PC-3 (cell line): Measurements from ENCODE around the gene KRTAP19-8. TPM values are rescaled to one million over a fixed set of nuclear protein-coding genes. Genes with fewer than 3 reads are reported as not detected.

Experiments
- ATAC-seq: fragments of 200-7000 bp; cut with Tn5 transposase; 2 replicates; pipeline ENCODE4 v1.9.1; 2020; ENCODE audit warnings: mild to moderate bottlenecking, moderate library complexity
- BruUV-seq: library from RNA; stranded (reverse); fragments of 400-500 nt; replicated peaks from 2 replicates; lab custom pipeline; 2021; lab: Mats Ljungman, UMichigan
- CTCF ChIA-PET: fragments of 300-600 bp; sonication (Branson Sonifier 250); formaldehyde crosslinking; loops from one replicate; lab custom pipeline; 2022; ENCODE audit warnings: antibody characterized with exemption; lab: Charles Lee
- POLR2A ChIA-PET: fragments of 300-600 bp; sonication (Branson Sonifier 250); formaldehyde crosslinking; loops from one replicate; lab custom pipeline; 2022; ENCODE audit warnings: antibody characterized with exemption; ENCODE audit not compliant: unreplicated experiment; lab: Charles Lee
- DNase-seq: peaks from one replicate; pipeline ENCODE4 v3.0.0-alpha.2; 2015
- H2AFZ ChIP-seq: fragments of 300-600 bp; sonication (generic); 2 replicates; pipeline ENCODE4 v1.6.0; 2016; ENCODE audit warnings: antibody characterized with exemption, low read length
- H3F3A ChIP-seq: fragments of 300-600 bp; sonication (generic); one replicate; pipeline ENCODE4 v1.6.0; 2017; ENCODE audit warnings: antibody characterized with exemption, low read length, control low read depth, mild to moderate bottlenecking; ENCODE audit not compliant: unreplicated experiment
- H3K27ac ChIP-seq: fragments of 300-600 bp; sonication (generic); 2 replicates; pipeline ENCODE4 v1.5.1; 2016; ENCODE audit warnings: mild to moderate bottlenecking, low read length
- H3K27me3 ChIP-seq: fragments of 300-600 bp; sonication (generic); 2 replicates; pipeline ENCODE4 v1.6.1; 2016; ENCODE audit warnings: low read length, mixed read lengths
- H3K36me3 ChIP-seq: fragments of 300-600 bp; sonication (generic); 2 replicates; pipeline ENCODE4 v1.6.1; 2016; ENCODE audit warnings: low read depth, mixed run types, low read length, mixed read lengths
- H3K4me1 ChIP-seq: fragments of 300-600 bp; sonication (generic); 2 replicates; pipeline ENCODE4 v1.5.1; 2016; ENCODE audit warnings: low read length; ENCODE audit not compliant: insufficient read depth
- H3K4me2 ChIP-seq: fragments of 300-600 bp; sonication (generic); 2 replicates; pipeline ENCODE4 v1.6.0; 2016; ENCODE audit warnings: low read length
- H3K4me3 ChIP-seq: fragments of 300-600 bp; sonication (generic); 2 replicates; pipeline ENCODE4 v1.5.1; 2016; ENCODE audit warnings: mild to moderate bottlenecking, low read length, mixed read lengths
- H3K79me2 ChIP-seq: fragments of 300-600 bp; sonication (generic); 2 replicates; pipeline ENCODE4 v1.6.1; 2017; ENCODE audit warnings: low read length, mixed read lengths
- H3K9ac ChIP-seq: fragments of 300-600 bp; sonication (generic); 2 replicates; pipeline ENCODE4 v1.6.0; 2016; ENCODE audit warnings: mild to moderate bottlenecking, low read length
- H3K9me2 ChIP-seq: fragments of 300-600 bp; sonication (generic); replicated peaks from 2 replicates; pipeline ENCODE4 v1.6.1; 2016; ENCODE audit warnings: mixed run types, low read length, mixed read lengths
- H3K9me3 ChIP-seq: fragments of 300-600 bp; sonication (generic); 2 replicates; pipeline ENCODE4 v1.6.1; 2016; ENCODE audit warnings: low read length, mixed read lengths
- H4K20me1 ChIP-seq: fragments of 300-600 bp; sonication (generic); 2 replicates; pipeline ENCODE4 v1.6.1; 2016; ENCODE audit warnings: low read length, mixed read lengths
- CTCF ChIP-seq: fragments of 300-600 bp; sonication (generic); conservative IDR thresholded peaks from 2 replicates; pipeline ENCODE4 v1.5.1; 2017; ENCODE audit warnings: antibody characterized with exemption, low read depth, mild to moderate bottlenecking, low read length
- EZH2 ChIP-seq: fragments of 300-600 bp; sonication (generic); IDR thresholded peaks from one replicate; pipeline ENCODE4 v1.6.1; 2017; ENCODE audit warnings: antibody characterized with exemption, mild to moderate bottlenecking, low read length; ENCODE audit not compliant: unreplicated experiment
- EZH2phosphoT487 ChIP-seq: fragments of 300-600 bp; sonication (generic); IDR thresholded peaks from 2 replicates; pipeline ENCODE4 v1.6.1; 2018; ENCODE audit warnings: mild to moderate bottlenecking, antibody characterized with exemption, low read length, borderline replicate concordance
- intact Hi-C: fragments of 100-400 bp; cut with micrococcal nuclease; formaldehyde crosslinking; loops from 2 replicates; pipeline ENCODE4 v1.9.0; 2023
- total RNA-seq: library from RNA; depleted of rRNA; stranded (reverse); fragments of >200 nt; gene quantifications from 2 replicates; pipeline ENCODE4 v1.2.3, GENCODE V29; 2014

The KRTAP19-8 gene
- total RNA-seq, 1 experiment from 2014 or later = not detected

GRCh38 chr21:31043471-31043870 lies 5.2 kb upstream of the KRTAP19-8 start:
- no peaks in the 10 kb centered on the region for H3K9me2 ChIP-seq

GRCh38 chr21:31042080-31042464 lies 3.8 kb upstream of the KRTAP19-8 start:
- Histone ChIP-seq H3K27me3 (peaks cover 43% of the 10 kb centered on the region), H3K9ac (no peak overlapping the region), H3K9me2 (no peaks in the 10 kb centered on the region), H3K9me3 (no peaks in the 10 kb centered on the region), H3K27ac (no peak overlapping the region), H3K4me1 (no peaks in the 10 kb centered on the region), H3K4me2 (no peak overlapping the region), H3K4me3 (no peak overlapping the region), H3F3A (no peaks in the 10 kb centered on the region), H4K20me1 (no peaks in the 10 kb centered on the region), H2AFZ (no peak overlapping the region), H3K36me3 (no peaks in the 10 kb centered on the region), H3K79me2 (no peaks in the 10 kb centered on the region)
- ChIA-PET POLR2A (no interaction called here), CTCF (no interaction called here)
- TF ChIP-seq CTCF = no peak
- no peak for TF ChIP-seq EZH2phosphoT487
- no peak for TF ChIP-seq EZH2
- no peak for ATAC-seq
- DNase-seq = no peak
- intact Hi-C loops = no loop called here
- no TSS peak for BruUV-seq

More at GRCh38 chr21:31043471-31043870, 5.2 kb upstream of the KRTAP19-8 start:
- DNase-seq = no peak
- Histone ChIP-seq H3K4me1 (no peaks in the 10 kb centered on the region), H3K9ac (no peak overlapping the region), H4K20me1 (no peaks in the 10 kb centered on the region), H3K36me3 (no peaks in the 10 kb centered on the region), H3K27me3 (peaks cover 49% of the 10 kb centered on the region), H3K9me3 (no peaks in the 10 kb centered on the region), H2AFZ (no peak overlapping the region), H3K4me2 (no peak overlapping the region), H3K79me2 (no peaks in the 10 kb centered on the region), H3K27ac (no peak overlapping the region), H3F3A (no peaks in the 10 kb centered on the region), H3K4me3 (no peak overlapping the region)
- no peak for ATAC-seq
- CTCF ChIA-PET = no interaction called here
- POLR2A ChIA-PET = no interaction called here
- TF ChIP-seq EZH2phosphoT487 = no peak
- no peak for TF ChIP-seq EZH2
- no peak for TF ChIP-seq CTCF
- intact Hi-C loops = no loop called here
- BruUV-seq = no TSS peak

- Histone ChIP-seq H3K4me1 (no peaks in the 10 kb centered on the region), H3K27ac (no peak overlapping the region), H3K79me2 (no peaks in the 10 kb centered on the region), H3K9ac (no peak overlapping the region), H3K36me3 (no peaks in the 10 kb centered on the region), H3K4me2 (no peak overlapping the region), H4K20me1 (no peaks in the 10 kb centered on the region), H2AFZ (no peak overlapping the region), H3K27me3 (peaks cover 37% of the 10 kb centered on the region), H3K9me2 (no peaks in the 10 kb centered on the region), H3K4me3 (no peak overlapping the region), H3F3A (no peaks in the 10 kb centered on the region), H3K9me3 (no peaks in the 10 kb centered on the region)
- ATAC-seq = no peak
- no TSS peak for BruUV-seq
- TF ChIP-seq EZH2 = no peak
- no peak for TF ChIP-seq CTCF
- TF ChIP-seq EZH2phosphoT487 = no peak
- CTCF ChIA-PET = no interaction called here
- no peak for DNase-seq
- POLR2A ChIA-PET = no interaction called here
- intact Hi-C loops = no loop called here
Measured at GRCh38 chr21:31041295-31042079, 3.2 kb upstream of the KRTAP19-8 start.
